H1 (cell line): ENCODE data around the gene SCAMP5. TPM values are rescaled to one million over a fixed set of nuclear protein-coding genes. Genes with fewer than 3 reads are reported as not detected.

Experiments used
- ATF2 ChIP-seq: IDR thresholded peaks from 2 replicates; pipeline ENCODE4 v1.6.1; 2012; ENCODE audit warnings: low read length, inconsistent platforms
- CTCF ChIP-seq, 3 experiments: IDR thresholded peaks; 1 replicate in 2 of 3; 2 replicates in 1 of 3; pipeline versions ENCODE4 v1.5.1 to v1.6.1; 2011; ENCODE audit warnings: low read length in 3 of 3, mild to moderate bottlenecking in 3 of 3, inconsistent platforms in 2 of 3, low read depth in 1 of 3, moderate library complexity in 1 of 3; ENCODE audit not compliant: insufficient read depth in 1 of 3; ENCODE audit errors: control extremely low read depth in 1 of 3
- JUND ChIP-seq: IDR thresholded peaks from 2 replicates; pipeline ENCODE4 v1.6.1; 2011; ENCODE audit warnings: mild to moderate bottlenecking, improper control_type of control experiment, low read length
- KDM1A ChIP-seq: fragments of 200-600, 300-600 bp; sonication (generic); IDR thresholded peaks from 2 replicates; pipeline ENCODE4 v1.7.1; 2016; ENCODE audit warnings: mild to moderate bottlenecking, low read length, borderline replicate concordance
- NANOG ChIP-seq: IDR thresholded peaks from 2 replicates; pipeline ENCODE4 v1.6.1; 2011; ENCODE audit warnings: low read length, low read depth, mild to moderate bottlenecking, inconsistent platforms; ENCODE audit not compliant: insufficient read depth, poor library complexity, severe bottlenecking
- POLR2A ChIP-seq, 2 experiments: IDR thresholded peaks; 1 replicate in 1 of 2; 2 replicates in 1 of 2; pipeline ENCODE4 v1.6.1; 2011; ENCODE audit warnings: low read depth in 2 of 2, low read length in 2 of 2, mild to moderate bottlenecking in 2 of 2; ENCODE audit errors: control extremely low read depth in 1 of 2
- RNF2 ChIP-seq: fragments of 200-900, 300-1000 bp; sonication (generic); IDR thresholded peaks from 2 replicates; pipeline ENCODE4 v1.7.1; 2016; ENCODE audit warnings: borderline replicate concordance, low read depth, mild to moderate bottlenecking, antibody characterized with exemption, low read length; ENCODE audit not compliant: poor library complexity, severe bottlenecking; ENCODE audit errors: missing control alignments
- SP1 ChIP-seq: IDR thresholded peaks from 2 replicates; pipeline ENCODE4 v1.6.1; 2011; ENCODE audit warnings: low read depth, low read length
- polyA plus RNA-seq, 7 experiments: library from polyadenylated mRNA; depleted of rRNA in 3 of 7; stranded (reverse) in 5 of 7; unstranded in 2 of 7; fragments of >200 nt in 5 of 7; fragments of 200-250 nt in 2 of 7; gene quantifications; 1 replicate in 5 of 7; 2 replicates in 1 of 7; 4 replicates in 1 of 7; pipeline versions ENCODE4 v1.2.1 to v1.2.3, GENCODE V29; 2011 to 2013; ENCODE audit warnings: missing spikeins in 2 of 7, mixed read lengths in 2 of 7
- total RNA-seq: library from RNA; stranded (reverse); fragmentation: NEBNext Ultra II Directional; extraction: Animal tissue kit (Norgen Biotek cat#: 25700); gene quantifications from 2 replicates; pipeline ENCODE4 v1.2.1, GENCODE V29; 2021

The SCAMP5 gene
- total and polyA plus RNA-seq, 2 of the 8 experiments (the other 6 are each of a cell fraction or from before 2014, with no cell fraction given) = 55.4 to 94.7 TPM

- TF ChIP-seq RNF2 (peak; percentile 59), POLR2A (IDR thresholded peaks at IDR 0.05; ENCODE audit: control extremely low read depth in 1 of 2, low read depth in 2 of 2, low read length in 2 of 2) (no peak), NANOG (no peak), ATF2 (no peak), CTCF (IDR thresholded peaks at IDR 0.05; ENCODE audit: control extremely low read depth in 1 of 3, insufficient read depth in 1 of 3, low read depth in 1 of 3, low read length in 3 of 3) (peak; percentile 16 to 51 (median 38)), JUND (no peak), KDM1A (0 out of 2 replicates have a peak, but pooled peaks have one; percentile 18), SP1 (no peak)
Measured at GRCh38 chr15:74955796-74956647, 39.3 kb upstream of the SCAMP5 start (continued).
